Liver (tissue), 3 donors: ENCODE measurements around the gene GPR84.

Experiments
- CTCF ChIP-seq: fragments of 150-350 bp; IDR thresholded peaks from 2 replicates; pipeline ENCODE4 v1.5.1; 2017; ENCODE audit warnings: improper control_type of control experiment, low read depth, low read length; ENCODE audit not compliant: missing input control
- RAD21 ChIP-seq, 2 donors: IDR thresholded peaks; 2 replicates each; pipeline ENCODE4 v1.6.1; 2016; ENCODE audit warnings: antibody characterized with exemption in 2 of 2, mild to moderate bottlenecking in 2 of 2
- SP1 ChIP-seq: IDR thresholded peaks from 2 replicates; pipeline ENCODE4 v1.6.1; 2018; ENCODE audit warnings: antibody characterized with exemption, mild to moderate bottlenecking
- YY1 ChIP-seq: IDR thresholded peaks from 2 replicates; pipeline ENCODE4 v1.6.1; 2016; ENCODE audit warnings: antibody characterized with exemption, mild to moderate bottlenecking
- donor health status: healthy.
- donor health status: healthy.

DNA sequence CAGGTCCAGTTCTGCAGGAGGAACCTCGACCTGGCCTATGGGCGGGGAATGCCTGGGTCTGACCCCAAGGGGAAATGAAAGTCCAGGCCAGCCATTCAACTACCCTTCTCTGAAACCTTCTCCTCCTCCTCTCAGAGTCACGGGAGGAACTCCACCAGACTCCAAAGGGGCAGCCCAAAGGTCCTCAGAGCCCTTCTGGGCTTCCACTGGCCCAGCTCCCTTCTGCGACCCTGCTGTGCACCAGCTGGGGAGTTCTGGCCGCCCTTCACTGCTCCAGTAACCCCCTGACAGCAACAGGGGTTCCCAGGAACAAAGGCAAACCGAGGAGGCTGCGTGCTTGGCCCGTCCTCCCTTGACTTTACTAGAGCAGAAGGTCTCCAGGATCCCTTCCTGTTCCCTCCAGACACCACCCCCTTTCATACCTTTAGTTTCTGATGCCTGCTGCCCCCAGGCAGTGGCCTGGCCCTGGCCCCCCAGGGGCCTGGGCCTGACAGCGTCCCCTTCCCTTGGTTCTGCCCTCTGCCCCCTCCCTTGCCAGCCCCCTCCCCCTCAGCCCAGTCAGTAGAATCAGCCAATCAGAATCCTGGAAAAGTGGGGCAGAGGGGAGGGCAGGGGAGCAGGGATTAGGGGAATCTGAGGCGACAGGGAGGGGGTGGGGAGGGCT, 21.1 kb upstream of the GPR84 start:
- no peak for TF ChIP-seq CTCF
- no peak for TF ChIP-seq SP1
- no peak for TF ChIP-seq RAD21 (IDR thresholded peaks at IDR 0.05)
- no peak for TF ChIP-seq YY1
